ENCODE data around the gene KCNT2.

The KCNT2 gene

DNA sequence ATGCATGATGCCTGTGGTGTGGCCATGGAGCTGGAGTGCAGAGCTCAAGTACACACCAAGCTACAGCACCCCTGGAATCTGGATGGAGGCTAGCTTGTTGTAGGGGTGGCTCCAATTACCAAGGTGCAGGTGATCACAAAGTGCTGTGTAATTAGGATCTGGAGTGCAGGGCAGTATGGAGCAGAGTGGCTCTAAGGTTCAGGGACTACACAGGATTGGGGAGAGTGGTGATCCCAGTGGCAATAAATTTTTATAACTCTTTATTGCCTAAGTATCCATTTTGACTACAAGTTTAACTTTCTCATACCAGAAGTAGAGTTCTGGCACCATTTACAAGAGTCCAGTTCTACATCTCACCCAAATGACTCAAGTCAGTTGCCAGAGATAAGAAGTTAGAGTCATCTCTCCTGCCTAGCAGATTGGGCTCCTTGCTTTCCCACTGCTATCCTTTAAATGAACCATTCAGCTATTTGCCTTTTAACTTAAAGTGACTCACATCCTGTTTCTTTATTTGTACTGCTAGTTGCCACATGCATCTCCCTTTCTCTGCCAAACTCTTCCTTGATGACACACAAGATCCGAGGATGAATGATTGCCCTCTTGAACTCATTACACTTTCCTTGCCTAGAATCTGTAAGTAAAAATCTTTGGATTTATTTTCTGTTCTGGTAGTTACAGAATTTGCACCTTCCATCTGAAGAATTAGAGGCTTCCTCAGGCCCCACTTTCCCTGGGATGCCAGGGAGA, 427.2 kb downstream of the KCNT2 start:
- DNase-seq (ENCODE audit: low read depth, low spot score) = no peak

DNA sequence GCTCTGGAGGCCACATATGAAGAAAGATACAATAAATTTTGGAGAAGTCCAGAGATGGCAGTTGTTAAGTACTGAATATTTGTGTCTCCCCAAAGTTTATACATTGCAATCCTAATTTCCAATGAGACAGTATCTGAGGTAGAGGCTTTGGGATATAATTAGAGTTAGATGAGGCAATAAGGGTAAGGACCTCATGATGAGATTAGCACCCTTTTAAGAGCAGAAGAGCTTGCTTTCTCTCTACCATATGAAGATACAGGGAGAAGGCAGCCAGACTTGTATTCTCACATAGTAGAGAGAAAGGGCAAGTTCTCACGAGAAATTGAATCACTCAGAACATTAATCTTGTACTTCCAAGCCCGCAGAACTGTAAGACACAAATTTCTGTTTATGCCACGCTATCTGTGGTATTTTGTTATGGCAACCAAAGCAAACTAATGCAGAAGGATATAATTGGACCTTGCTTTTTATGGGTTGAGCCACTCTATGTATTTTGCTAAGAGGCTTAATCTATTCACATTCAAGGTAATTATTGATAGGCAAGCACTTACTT, 430.1 kb downstream of the KCNT2 start:
- DNase-seq (ENCODE audit: low read depth, low spot score) = no peak

More for the DNA sequence above, 427.2 kb downstream of the KCNT2 start:
- H3K4me3 ChIP-seq (ENCODE audit: low read length) = no peak overlapping the region

More for the DNA sequence above, 430.1 kb downstream of the KCNT2 start:
- H3K4me3 ChIP-seq (ENCODE audit: low read length) = no peak overlapping the region
